ENCODE data around the gene PDCD6IP. TPM values are rescaled to one million over a fixed set of nuclear protein-coding genes. Genes with fewer than 3 reads are reported as not detected.

Gene PDCD6IP
- total and polyA plus RNA-seq, 2 experiments from 2014 or later: 45.1 to 185 TPM

GRCh38 chr3:33881156-33882064, 83.0 kb downstream of the PDCD6IP start:
- Histone ChIP-seq H3K27me3 (ENCODE audit: insufficient read depth) (no peaks in the 10 kb centered on the region), H3K4me1 (ENCODE audit: insufficient read depth) (peaks cover 18% of the 10 kb centered on the region), H2AFZ (no peak overlapping the region), H3K4me2 (no peak overlapping the region), H3K36me3 (ENCODE audit: insufficient read depth) (no peaks in the 10 kb centered on the region), H3K27ac (ENCODE audit: low read depth) (no peak overlapping the region), H3K9me2 (ENCODE audit: insufficient read depth) (peaks cover 21% of the 10 kb centered on the region), H3K79me2 (replicated peaks; ENCODE audit: insufficient read depth) (no peaks in the 10 kb centered on the region), H3F3A (replicated peaks; ENCODE audit: low read depth) (no peaks in the 10 kb centered on the region), H3K4me3 (no peak overlapping the region), H4K20me1 (replicated peaks; ENCODE audit: insufficient read depth) (no peaks in the 10 kb centered on the region)
- H3K27ac Mint-ChIP-seq: no peak overlapping the region
- H3K36me3 Mint-ChIP-seq (ENCODE audit: low read depth): no peaks in the 10 kb centered on the region
- no peaks in the 10 kb centered on the region; the same call in 2 of the 3 replicates for H3K9me3 Mint-ChIP-seq
- no peak for TF ChIP-seq NANOG (IDR thresholded peaks at IDR 0.05; ENCODE audit: borderline replicate concordance)
- TF ChIP-seq, protein P1, sequence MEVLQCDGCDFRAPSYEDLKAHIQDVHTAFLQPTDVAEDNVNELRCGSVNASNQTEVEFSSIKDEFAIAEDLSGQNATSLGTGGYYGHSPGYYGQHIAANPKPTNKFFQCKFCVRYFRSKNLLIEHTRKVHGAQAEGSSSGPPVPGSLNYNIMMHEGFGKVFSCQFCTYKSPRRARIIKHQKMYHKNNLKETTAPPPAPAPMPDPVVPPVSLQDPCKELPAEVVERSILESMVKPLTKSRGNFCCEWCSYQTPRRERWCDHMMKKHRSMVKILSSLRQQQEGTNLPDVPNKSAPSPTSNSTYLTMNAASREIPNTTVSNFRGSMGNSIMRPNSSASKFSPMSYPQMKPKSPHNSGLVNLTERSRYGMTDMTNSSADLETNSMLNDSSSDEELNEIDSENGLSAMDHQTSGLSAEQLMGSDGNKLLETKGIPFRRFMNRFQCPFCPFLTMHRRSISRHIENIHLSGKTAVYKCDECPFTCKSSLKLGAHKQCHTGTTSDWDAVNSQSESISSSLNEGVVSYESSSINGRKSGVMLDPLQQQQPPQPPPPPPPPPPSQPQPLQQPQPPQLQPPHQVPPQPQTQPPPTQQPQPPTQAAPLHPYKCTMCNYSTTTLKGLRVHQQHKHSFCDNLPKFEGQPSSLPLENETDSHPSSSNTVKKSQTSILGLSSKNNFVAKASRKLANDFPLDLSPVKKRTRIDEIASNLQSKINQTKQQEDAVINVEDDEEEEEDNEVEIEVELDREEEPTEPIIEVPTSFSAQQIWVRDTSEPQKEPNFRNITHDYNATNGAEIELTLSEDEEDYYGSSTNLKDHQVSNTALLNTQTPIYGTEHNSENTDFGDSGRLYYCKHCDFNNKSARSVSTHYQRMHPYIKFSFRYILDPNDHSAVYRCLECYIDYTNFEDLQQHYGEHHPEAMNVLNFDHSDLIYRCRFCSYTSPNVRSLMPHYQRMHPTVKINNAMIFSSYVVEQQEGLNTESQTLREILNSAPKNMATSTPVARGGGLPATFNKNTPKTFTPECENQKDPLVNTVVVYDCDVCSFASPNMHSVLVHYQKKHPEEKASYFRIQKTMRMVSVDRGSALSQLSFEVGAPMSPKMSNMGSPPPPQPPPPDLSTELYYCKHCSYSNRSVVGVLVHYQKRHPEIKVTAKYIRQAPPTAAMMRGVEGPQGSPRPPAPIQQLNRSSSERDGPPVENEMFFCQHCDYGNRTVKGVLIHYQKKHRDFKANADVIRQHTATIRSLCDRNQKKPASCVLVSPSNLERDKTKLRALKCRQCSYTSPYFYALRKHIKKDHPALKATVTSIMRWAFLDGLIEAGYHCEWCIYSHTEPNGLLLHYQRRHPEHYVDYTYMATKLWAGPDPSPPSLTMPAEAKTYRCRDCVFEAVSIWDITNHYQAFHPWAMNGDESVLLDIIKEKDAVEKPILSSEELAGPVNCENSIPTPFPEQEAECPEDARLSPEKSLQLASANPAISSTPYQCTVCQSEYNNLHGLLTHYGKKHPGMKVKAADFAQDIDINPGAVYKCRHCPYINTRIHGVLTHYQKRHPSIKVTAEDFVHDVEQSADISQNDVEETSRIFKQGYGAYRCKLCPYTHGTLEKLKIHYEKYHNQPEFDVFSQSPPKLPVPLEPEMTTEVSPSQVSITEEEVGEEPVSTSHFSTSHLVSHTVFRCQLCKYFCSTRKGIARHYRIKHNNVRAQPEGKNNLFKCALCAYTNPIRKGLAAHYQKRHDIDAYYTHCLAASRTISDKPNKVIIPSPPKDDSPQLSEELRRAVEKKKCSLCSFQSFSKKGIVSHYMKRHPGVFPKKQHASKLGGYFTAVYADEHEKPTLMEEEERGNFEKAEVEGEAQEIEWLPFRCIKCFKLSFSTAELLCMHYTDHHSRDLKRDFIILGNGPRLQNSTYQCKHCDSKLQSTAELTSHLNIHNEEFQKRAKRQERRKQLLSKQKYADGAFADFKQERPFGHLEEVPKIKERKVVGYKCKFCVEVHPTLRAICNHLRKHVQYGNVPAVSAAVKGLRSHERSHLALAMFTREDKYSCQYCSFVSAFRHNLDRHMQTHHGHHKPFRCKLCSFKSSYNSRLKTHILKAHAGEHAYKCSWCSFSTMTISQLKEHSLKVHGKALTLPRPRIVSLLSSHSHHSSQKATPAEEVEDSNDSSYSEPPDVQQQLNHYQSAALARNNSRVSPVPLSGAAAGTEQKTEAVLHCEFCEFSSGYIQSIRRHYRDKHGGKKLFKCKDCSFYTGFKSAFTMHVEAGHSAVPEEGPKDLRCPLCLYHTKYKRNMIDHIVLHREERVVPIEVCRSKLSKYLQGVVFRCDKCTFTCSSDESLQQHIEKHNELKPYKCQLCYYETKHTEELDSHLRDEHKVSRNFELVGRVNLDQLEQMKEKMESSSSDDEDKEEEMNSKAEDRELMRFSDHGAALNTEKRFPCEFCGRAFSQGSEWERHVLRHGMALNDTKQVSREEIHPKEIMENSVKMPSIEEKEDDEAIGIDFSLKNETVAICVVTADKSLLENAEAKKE (CRISPR knock-in tag; IDR thresholded peaks at IDR 0.05): no peak
- TF ChIP-seq, protein P2, sequence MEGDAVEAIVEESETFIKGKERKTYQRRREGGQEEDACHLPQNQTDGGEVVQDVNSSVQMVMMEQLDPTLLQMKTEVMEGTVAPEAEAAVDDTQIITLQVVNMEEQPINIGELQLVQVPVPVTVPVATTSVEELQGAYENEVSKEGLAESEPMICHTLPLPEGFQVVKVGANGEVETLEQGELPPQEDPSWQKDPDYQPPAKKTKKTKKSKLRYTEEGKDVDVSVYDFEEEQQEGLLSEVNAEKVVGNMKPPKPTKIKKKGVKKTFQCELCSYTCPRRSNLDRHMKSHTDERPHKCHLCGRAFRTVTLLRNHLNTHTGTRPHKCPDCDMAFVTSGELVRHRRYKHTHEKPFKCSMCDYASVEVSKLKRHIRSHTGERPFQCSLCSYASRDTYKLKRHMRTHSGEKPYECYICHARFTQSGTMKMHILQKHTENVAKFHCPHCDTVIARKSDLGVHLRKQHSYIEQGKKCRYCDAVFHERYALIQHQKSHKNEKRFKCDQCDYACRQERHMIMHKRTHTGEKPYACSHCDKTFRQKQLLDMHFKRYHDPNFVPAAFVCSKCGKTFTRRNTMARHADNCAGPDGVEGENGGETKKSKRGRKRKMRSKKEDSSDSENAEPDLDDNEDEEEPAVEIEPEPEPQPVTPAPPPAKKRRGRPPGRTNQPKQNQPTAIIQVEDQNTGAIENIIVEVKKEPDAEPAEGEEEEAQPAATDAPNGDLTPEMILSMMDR (conservative IDR thresholded peaks at IDR 0.05; ENCODE audit: low read depth in 2 of 2): no peak
- no peak for TF ChIP-seq ETS1 (IDR thresholded peaks at IDR 0.05)
- TF ChIP-seq EZH2 (IDR thresholded peaks at IDR 0.05; ENCODE audit: low read depth, unreplicated experiment): no peak
- TF ChIP-seq EZH2phosphoT487 (IDR thresholded peaks at IDR 0.05; ENCODE audit: unreplicated experiment): no peak
- no peak for TF ChIP-seq ZNF114 (CRISPR knock-in tag; IDR thresholded peaks at IDR 0.05)
- no peak for TF ChIP-seq ZNF331 (CRISPR knock-in tag; IDR thresholded peaks at IDR 0.05; ENCODE audit: low read depth)
- no peak for TF ChIP-seq CREB1 (CRISPR knock-in tag; IDR thresholded peaks at IDR 0.05; ENCODE audit: low read depth)
- TF ChIP-seq JUNB (IDR thresholded peaks at IDR 0.05; ENCODE audit: unreplicated experiment): no peak
- TF ChIP-seq, protein P3, sequence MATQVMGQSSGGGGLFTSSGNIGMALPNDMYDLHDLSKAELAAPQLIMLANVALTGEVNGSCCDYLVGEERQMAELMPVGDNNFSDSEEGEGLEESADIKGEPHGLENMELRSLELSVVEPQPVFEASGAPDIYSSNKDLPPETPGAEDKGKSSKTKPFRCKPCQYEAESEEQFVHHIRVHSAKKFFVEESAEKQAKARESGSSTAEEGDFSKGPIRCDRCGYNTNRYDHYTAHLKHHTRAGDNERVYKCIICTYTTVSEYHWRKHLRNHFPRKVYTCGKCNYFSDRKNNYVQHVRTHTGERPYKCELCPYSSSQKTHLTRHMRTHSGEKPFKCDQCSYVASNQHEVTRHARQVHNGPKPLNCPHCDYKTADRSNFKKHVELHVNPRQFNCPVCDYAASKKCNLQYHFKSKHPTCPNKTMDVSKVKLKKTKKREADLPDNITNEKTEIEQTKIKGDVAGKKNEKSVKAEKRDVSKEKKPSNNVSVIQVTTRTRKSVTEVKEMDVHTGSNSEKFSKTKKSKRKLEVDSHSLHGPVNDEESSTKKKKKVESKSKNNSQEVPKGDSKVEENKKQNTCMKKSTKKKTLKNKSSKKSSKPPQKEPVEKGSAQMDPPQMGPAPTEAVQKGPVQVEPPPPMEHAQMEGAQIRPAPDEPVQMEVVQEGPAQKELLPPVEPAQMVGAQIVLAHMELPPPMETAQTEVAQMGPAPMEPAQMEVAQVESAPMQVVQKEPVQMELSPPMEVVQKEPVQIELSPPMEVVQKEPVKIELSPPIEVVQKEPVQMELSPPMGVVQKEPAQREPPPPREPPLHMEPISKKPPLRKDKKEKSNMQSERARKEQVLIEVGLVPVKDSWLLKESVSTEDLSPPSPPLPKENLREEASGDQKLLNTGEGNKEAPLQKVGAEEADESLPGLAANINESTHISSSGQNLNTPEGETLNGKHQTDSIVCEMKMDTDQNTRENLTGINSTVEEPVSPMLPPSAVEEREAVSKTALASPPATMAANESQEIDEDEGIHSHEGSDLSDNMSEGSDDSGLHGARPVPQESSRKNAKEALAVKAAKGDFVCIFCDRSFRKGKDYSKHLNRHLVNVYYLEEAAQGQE (IDR thresholded peaks at IDR 0.05; ENCODE audit: unreplicated experiment): no peak
- no peak for TF ChIP-seq POLR2AphosphoS5 (IDR thresholded peaks at IDR 0.05; ENCODE audit: low read depth)
- TF ChIP-seq STAT1 (IDR thresholded peaks at IDR 0.05; ENCODE audit: unreplicated experiment): no peak
- ATAC-seq (no peak), DNase-seq (ENCODE audit: low spot score) (no peak)
- peaks cover 29% of the 10 kb centered on the region for H3K4me1 Mint-ChIP-seq
- H3K4me3 Mint-ChIP-seq: no peak overlapping the region
- peaks cover 12% of the 10 kb centered on the region for H3K27me3 Mint-ChIP-seq (ENCODE audit: insufficient read depth, low read depth, poor library complexity)
